ENCODE measurements around the gene TCL1B. TPM values are rescaled to one million over a fixed set of nuclear protein-coding genes. Genes with fewer than 3 reads are reported as not detected.

TCL1B gene
- polyA plus RNA-seq, 3 donors, result not detected

DNA sequence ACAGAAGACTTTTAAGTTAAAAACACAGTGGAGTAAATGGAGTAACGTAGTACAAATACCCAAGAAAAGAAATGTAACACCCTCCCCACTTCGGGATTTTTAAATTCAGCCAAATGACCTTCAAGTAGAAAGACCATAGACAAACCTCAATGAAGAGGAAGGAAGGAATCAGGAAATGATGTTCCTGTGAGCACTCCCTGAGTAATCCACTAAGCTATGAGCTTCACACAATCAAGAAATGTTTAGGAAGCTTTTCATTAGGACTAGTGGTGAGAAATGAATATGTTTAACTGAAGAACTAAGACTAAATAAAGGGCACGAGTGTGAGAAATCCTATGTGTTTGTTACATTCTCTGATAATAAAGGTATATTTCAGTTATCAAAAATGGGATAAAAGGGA lies 17.6 kb downstream of the TCL1B start:
- TF ChIP-seq CTCF (IDR thresholded peaks at IDR 0.05), result no peak
- Histone ChIP-seq H3K27me3 (ENCODE audit: control insufficient read depth in 2 of 2, insufficient read depth in 2 of 2, low read length in 2 of 2) (peaks cover 0 to 6% of the 10 kb centered on the region in 2 donors), H4K20me1 (ENCODE audit: insufficient read depth, low read length) (no peaks in the 10 kb centered on the region), H3K4me2 (replicated peaks; ENCODE audit: extremely low read depth, low read length, poor library complexity, severe bottlenecking) (no peak overlapping the region), H2AFZ (ENCODE audit: insufficient read depth, low read depth, low read length, poor library complexity, severe bottlenecking) (no peak overlapping the region), H3K4me1 (ENCODE audit: control insufficient read depth in 1 of 2, insufficient read depth in 2 of 2, low read length in 2 of 2) (no peaks in the 10 kb centered on the region), H3K79me2 (ENCODE audit: insufficient read depth, low read length) (no peaks in the 10 kb centered on the region), H3K9me3 (replicated peaks in 1 of 2; ENCODE audit: control insufficient read depth in 1 of 2, insufficient read depth in 1 of 2, low read length in 2 of 2) (no peaks in the 10 kb centered on the region), H3K4me3 (replicated peaks in 1 of 3; ENCODE audit: low read depth in 2 of 3, low read length in 3 of 3) (no peak overlapping the region), H3K27ac (ENCODE audit: low read depth in 1 of 2, low read length in 2 of 2) (no peak overlapping the region), H3K9ac (ENCODE audit: insufficient read depth, low read length, poor library complexity, severe bottlenecking) (no peak overlapping the region), H3K36me3 (replicated peaks in 1 of 2; ENCODE audit: control insufficient read depth in 1 of 2, insufficient read depth in 2 of 2, low read length in 2 of 2) (no peaks in the 10 kb centered on the region)
- H3K27ac Mint-ChIP-seq, result no peak overlapping the region
- H3K9me3 Mint-ChIP-seq, result peaks cover 0 to 4% (median 0%) of the 10 kb centered on the region in 7 donors
- intact Hi-C loops (cut with micrococcal nuclease), result no loop called here
- no peak for DNase-seq
- H3K4me1 Mint-ChIP-seq, result no peaks in the 10 kb centered on the region
- H3K4me3 Mint-ChIP-seq, result no peak overlapping the region
- no CpG with 5 or more reads among the region's 3 CpGs for WGBS (ENCODE audit: insufficient coverage)
- no peaks in the 10 kb centered on the region for H3K36me3 Mint-ChIP-seq
- H3K27me3 Mint-ChIP-seq (ENCODE audit: low read depth in 3 of 3), result peaks cover 17 to 20% (median 20%) of the 10 kb centered on the region in 3 donors

- Histone ChIP-seq H3K4me3 (replicated peaks in 1 of 3; ENCODE audit: low read depth in 2 of 3, low read length in 3 of 3) (no peak overlapping the region), H3K9ac (ENCODE audit: insufficient read depth, low read length, poor library complexity, severe bottlenecking) (no peak overlapping the region), H4K20me1 (ENCODE audit: insufficient read depth, low read length) (no peaks in the 10 kb centered on the region), H3K4me1 (ENCODE audit: control insufficient read depth in 1 of 2, insufficient read depth in 2 of 2, low read length in 2 of 2) (no peaks in the 10 kb centered on the region), H3K27me3 (ENCODE audit: control insufficient read depth in 2 of 2, insufficient read depth in 2 of 2, low read length in 2 of 2) (peaks cover 0 to 6% of the 10 kb centered on the region in 2 donors), H3K36me3 (replicated peaks in 1 of 2; ENCODE audit: control insufficient read depth in 1 of 2, insufficient read depth in 2 of 2, low read length in 2 of 2) (no peaks in the 10 kb centered on the region), H2AFZ (ENCODE audit: insufficient read depth, low read depth, low read length, poor library complexity, severe bottlenecking) (no peak overlapping the region), H3K27ac (ENCODE audit: low read depth in 1 of 2, low read length in 2 of 2) (no peak overlapping the region), H3K4me2 (replicated peaks; ENCODE audit: extremely low read depth, low read length, poor library complexity, severe bottlenecking) (no peak overlapping the region), H3K9me3 (replicated peaks in 1 of 2; ENCODE audit: control insufficient read depth in 1 of 2, insufficient read depth in 1 of 2, low read length in 2 of 2) (no peaks in the 10 kb centered on the region), H3K79me2 (ENCODE audit: insufficient read depth, low read length) (no peaks in the 10 kb centered on the region)
- H3K27ac Mint-ChIP-seq, result no peak overlapping the region
- intact Hi-C loops (cut with micrococcal nuclease), result no loop called here
- H3K4me3 Mint-ChIP-seq, result no peak overlapping the region
- DNase-seq, result no peak
- no peaks in the 10 kb centered on the region for H3K4me1 Mint-ChIP-seq
- H3K36me3 Mint-ChIP-seq, result no peaks in the 10 kb centered on the region
- 92% methylated on average over 3 of the region's 4 CpGs for WGBS (ENCODE audit: insufficient coverage)
- H3K27me3 Mint-ChIP-seq (ENCODE audit: low read depth in 3 of 3), result peaks cover 16 to 22% (median 21%) of the 10 kb centered on the region in 3 donors
- no peak for TF ChIP-seq CTCF (IDR thresholded peaks at IDR 0.05)
- peaks cover 0 to 4% (median 0%) of the 10 kb centered on the region in 7 donors for H3K9me3 Mint-ChIP-seq
Observed at GRCh38 chr14:95705518-95705917, 19.3 kb downstream of the TCL1B start.

Data from CD14-positive monocyte (primary cell).